HG02852 (cell line): ENCODE results near the gene DTX2.
A peak's percentile ranks its signal among the peaks of the same experiment; 100 is the strongest.
"Not testable (repeated sequence)": the region's sequence is repeated elsewhere in the genome, so short reads cannot be mapped to it uniquely, and the experiment has no call there.

Source experiments
- ATAC-seq: cut with Tn5 transposase; IDR thresholded peaks from one replicate; pipeline ENCODE4 v1.9.1; 2021; ENCODE audit warnings: mild to moderate bottlenecking, moderate library complexity; ENCODE audit not compliant: unreplicated experiment

The DTX2 gene

GRCh38 chr7:76461464-76462101 is at the start of gene DTX2:
TSS of gene DTX2 (plus strand) at chr7:76461709. CDS start at chr7:76480510, 18,801 bp downstream.
- ATAC-seq = peak; percentile 98

- no peak for ATAC-seq
Observed at GRCh38 chr7:76412249-76412648, 49.3 kb upstream of the DTX2 start.

GRCh38 chr7:76417654-76418310 is 43.7 kb upstream of the DTX2 start:
- not testable (repeated sequence) for ATAC-seq

- ATAC-seq = not testable (repeated sequence)
Observed at GRCh38 chr7:76421097-76421496, 40.4 kb upstream of the DTX2 start.

- ATAC-seq = no peak
Observed at GRCh38 chr7:76423666-76424412, 37.7 kb upstream of the DTX2 start.

GRCh38 chr7:76424413-76425111 is 36.9 kb upstream of the DTX2 start, which contains the start of gene ZP3:
TSS of gene ZP3 (plus strand) at chr7:76424950. CDS start at chr7:76424965, 15 bp downstream.
- peak; percentile 77 for ATAC-seq

GRCh38 chr7:76425156-76425555 is 36.4 kb upstream of the DTX2 start:
- no peak for ATAC-seq

- not testable (repeated sequence) for ATAC-seq
Observed at GRCh38 chr7:76425558-76425957, 36.0 kb upstream of the DTX2 start.

GRCh38 chr7:76426246-76426645 is 35.3 kb upstream of the DTX2 start:
- ATAC-seq = no peak

- no peak for ATAC-seq
Observed at GRCh38 chr7:76427635-76428034, 33.9 kb upstream of the DTX2 start.

GRCh38 chr7:76428149-76428823 is 33.2 kb upstream of the DTX2 start:
- no peak for ATAC-seq

- ATAC-seq = no peak
Observed at GRCh38 chr7:76428868-76429805, 32.4 kb upstream of the DTX2 start.

- no peak for ATAC-seq
Observed at GRCh38 chr7:76430211-76430610, 31.3 kb upstream of the DTX2 start.

GRCh38 chr7:76430836-76431235 is 30.7 kb upstream of the DTX2 start:
- no peak for ATAC-seq

GRCh38 chr7:76437873-76438272 is 23.6 kb upstream of the DTX2 start:
- ATAC-seq = peak; percentile 77

- not testable (repeated sequence) for ATAC-seq
Observed at GRCh38 chr7:76439120-76439888, 22.2 kb upstream of the DTX2 start.

GRCh38 chr7:76440404-76440803 is 21.1 kb upstream of the DTX2 start:
- ATAC-seq = not testable (repeated sequence)

- peak; percentile 35 for ATAC-seq
Observed at GRCh38 chr7:76441792-76442191, 19.7 kb upstream of the DTX2 start.
